Measurements from ENCODE around the gene CHAC1.

GRCh38 chr15:40976819-40977218 lies 23.5 kb downstream of the CHAC1 start:
- TF ChIP-seq CTCF (IDR thresholded peaks at IDR 0.05) (no peak), POLR2A (IDR thresholded peaks at IDR 0.05) (no peak)

Data from breast epithelium (tissue), 3 donors.